Activated CD8-positive, alpha-beta memory T cell treated with anti-CD3 and anti-CD28 coated beads, Interleukin-2, amount 50 U/mL, for 48 hours (primary cell): Measurements from ENCODE around the gene GALNT15.
A peak's percentile ranks its signal among the peaks of the same experiment; 100 is the strongest.

Experiments used
- DNase-seq: peaks from one replicate; pipeline ENCODE4 v3.0.0-alpha.2; 2020

GALNT15 gene

DNA sequence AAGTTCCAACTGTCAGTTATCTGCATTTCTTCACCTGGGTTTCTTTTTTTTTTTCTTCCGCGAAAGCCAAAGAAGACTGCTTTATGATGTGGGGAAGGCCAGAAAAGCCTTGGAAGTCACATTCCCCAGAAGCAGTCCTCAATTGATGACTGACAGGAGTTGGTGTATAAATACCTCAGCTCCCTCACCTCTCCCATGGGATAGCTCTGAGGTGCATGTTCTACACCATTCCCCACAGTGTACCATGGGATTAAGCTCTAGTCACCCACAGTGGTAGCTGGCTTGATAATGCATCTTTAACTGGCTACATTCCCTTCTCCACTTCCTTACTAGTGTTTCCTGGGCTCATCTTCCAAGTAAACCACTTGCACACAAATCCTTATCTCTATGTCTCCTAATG lies 59.8 kb downstream of the GALNT15 start:
- no peak for DNase-seq

DNA sequence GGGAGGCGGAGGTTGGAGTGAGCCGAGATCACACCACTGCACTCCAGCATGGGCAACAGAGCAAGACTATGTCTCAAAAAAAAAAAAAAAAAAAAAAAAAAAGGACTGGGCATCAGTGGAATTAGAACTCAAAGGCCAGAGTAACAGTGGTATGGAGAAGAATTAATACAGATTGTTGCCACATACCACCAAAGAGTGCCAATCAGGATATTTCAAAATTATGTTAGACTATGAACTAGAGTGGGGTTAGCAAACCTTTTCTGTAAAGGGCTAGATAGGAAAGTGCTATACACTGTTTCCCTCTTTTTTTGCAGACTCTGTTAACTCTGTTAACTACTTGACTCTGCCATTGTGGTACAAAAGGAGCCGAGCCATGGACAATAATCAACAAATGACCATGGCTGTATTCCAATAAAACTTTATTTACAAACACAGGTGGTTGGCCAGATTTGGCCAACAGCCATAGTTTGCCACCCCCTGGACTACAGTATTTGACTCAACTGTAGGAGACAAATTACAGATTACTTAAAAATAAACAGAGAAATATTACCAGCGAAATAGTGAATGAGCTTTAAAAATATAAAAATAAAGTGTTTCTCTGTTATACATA lies 61.7 kb downstream of the GALNT15 start:
- no peak for DNase-seq

DNA sequence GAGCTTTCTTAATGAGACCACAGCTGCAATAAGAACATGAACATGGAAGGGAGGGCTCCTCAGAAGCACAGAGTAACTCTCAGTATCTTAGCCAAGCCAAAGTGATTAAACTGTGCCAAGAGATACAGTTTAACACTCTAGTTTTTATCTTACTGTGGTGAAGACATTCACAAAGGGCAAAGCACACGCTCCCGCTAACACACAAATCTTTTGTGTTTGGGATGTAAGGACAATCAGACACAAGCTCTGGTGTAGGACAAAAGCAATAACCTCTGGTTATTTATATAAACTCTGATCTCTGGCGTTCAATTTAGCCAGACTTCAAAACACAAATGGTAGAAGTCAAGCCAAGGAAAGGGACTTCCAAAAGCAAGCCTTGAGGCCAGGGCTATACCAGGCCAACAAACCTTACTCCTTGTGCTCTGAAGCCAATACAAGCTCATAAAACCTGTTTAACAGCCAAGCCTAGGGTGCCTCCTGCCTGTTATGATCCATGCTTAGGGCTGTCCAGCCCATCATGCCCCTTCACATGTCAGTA lies 62.4 kb downstream of the GALNT15 start:
- no peak for DNase-seq

DNA sequence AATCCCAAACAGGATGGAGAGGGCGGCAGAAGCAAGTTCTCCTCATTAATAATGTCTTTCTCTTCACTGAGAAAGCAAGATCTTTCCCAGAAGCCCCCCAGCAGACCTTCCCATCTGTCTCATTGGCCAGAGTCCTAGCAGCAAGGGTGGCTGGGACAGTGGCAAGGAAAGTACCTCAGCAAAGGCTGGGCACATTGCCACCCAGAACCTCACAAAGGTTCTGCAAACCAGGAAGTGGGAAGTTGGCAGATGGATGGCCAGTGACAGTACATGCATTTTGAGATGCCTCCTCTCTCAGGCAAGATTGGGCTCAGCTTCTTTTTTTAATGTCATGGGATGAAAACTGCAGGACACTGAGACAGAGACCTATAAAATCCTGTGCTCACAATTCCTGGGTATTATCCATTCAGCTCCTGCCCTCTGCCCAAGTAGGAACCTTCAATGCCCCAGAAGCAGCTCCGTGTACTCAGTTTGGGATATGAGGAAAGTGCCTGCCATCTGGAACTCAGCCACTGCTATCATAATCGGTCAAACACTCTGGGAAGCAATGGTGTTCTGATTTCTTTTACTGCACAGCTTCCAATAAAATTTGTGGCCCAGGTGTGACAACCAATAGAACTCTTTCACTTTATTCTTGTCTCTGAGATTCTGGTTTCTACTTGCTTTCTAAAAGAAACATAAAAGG lies 64.7 kb downstream of the GALNT15 start:
- no peak for DNase-seq

DNA sequence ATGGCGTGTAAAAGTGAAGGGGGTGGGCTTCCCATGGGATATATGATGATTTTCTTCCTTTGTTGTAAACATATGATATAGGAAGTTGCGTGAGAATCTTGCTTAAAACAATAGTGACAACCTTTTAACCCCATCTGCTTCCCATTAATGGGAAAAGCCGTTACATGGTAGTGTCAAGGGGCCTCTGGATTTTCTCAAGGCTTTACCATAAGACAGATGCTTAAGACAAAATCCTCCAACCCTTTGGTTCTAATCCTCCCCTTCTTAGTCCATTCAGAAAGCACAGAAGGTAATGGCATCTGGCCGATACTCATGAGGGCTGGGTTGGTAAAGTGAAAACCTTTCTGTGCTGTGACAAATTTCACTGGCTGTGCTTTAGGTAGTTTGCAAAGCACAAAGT lies 65.3 kb downstream of the GALNT15 start:
- DNase-seq = no peak

DNA sequence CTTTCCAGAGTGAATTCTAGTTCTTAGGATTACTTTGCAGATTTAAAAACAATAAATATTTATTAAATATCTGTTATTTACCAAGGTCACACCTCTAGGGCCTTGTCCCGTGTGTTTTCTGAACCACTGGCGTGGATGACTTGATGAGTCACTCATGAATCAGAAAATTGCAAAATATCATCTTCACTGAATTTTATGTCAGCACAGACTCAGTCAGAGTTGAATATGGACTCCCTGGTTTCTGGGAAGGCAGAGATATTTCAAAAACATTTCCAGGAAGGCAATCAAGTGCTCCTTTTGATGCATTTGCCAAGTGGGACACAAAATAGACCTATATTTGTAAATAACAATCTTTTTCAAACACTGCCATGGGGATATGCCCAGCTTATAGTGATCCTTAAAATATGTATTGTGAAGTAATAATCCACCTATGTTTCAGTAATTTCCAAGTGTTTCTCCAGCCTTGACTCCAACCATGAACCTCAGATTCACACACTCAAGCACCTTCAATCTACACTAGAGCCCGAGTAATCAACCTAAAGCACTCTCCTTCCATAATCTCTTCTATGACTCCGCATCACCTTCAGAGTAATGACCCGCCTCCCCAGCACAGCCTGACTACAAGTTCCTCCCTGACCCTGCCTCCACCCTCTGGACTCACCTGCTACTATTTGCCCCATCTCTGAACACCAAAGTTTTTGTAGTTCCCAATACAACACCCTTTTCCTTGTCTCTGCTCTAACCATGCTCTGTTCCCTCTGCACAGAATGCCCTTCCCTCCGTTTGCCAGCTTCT lies 65.9 kb downstream of the GALNT15 start:
- DNase-seq = no peak

DNA sequence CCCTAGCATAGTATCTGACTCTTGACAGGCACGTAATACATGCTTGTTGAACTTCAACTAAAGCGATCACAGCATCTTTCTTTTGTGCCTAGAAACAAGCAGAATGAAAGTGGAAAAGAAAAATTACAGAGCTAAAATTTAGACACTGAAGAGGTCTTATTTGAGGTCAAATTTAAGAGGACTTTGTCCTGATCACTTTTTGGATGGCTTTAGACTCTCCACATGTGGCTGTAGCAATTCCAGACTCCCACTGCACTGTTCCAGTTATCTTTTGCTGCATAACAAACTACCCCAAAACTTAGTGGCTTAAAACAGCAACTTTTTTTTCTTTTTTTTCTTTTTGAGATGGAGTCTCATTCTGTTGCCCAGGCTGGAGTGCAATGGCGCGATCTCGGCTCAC lies 66.7 kb downstream of the GALNT15 start:
- no peak for DNase-seq

DNA sequence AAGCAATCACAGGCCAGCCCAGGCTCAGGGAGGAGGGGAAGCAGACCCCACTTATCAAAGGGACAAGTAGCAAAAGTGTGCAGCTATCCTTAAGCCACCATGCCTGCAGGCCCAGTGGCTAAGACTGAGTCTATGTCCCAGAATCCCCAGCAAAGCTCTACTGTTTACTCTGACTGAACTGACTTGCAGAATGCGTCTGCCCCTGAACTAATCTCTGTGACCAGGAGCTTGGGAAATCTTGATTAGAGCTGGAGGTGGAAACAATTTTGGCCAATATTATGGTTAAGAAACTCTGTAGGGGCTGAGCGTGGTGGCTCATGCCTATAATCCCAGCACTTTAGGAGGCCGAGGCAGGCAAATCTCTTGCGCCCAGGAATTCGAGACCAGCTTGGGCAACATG lies 67.7 kb downstream of the GALNT15 start:
- no peak for DNase-seq

DNA sequence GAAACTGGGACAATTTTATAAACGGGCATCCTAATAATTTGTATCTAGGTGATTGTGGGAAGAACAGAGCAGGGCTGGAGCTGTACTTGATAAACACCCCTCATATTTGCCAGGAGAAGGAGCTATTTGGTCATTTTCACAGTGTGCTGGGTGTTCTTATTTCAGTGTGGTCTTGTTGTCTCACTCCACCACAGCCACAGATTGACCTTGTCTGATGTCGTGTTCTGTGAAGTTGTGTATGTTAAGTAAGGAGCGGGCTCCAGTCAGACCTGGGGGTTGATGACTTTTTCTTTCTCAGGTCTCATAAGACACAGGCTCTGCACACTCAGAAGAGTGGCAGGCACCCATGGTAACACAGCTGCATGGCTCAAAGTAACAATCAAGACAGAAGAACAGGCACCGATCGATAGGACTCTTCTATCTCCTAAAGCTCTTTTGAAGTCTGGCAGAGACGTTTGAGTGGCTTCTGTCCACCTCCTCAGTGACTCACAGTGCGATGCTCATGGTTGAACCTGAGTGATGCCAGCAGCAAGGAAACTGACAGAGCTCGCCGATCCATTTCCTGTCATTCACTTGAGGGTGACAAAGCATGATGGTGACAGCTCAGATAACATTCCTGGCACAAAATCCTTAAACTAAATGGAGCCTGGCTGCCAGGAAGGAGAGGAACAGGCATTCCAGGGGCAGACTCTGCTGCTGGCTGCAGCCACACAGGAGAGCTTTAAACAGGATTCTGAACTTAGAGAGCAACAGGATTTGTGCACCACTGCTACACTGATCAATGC lies 69.4 kb downstream of the GALNT15 start:
- DNase-seq = no peak

DNA sequence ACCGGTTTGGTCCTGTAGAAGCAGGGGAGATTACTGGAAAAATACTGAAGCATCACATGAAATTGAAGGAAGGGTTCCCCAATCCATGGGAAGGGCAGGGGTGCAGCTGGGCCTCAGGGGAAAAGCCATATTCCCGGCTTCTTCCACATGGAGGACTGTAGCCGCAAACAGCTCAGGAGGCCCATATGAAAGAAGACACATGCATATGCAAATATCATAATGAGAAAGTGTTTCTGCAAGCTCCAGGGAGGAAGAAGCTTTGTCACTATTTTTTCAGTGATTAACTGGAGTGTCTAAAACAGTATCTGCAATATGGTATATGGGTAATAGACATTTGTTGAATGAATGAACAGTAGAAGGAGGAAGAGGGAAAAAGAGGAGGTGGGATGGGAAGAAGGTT lies 71.1 kb downstream of the GALNT15 start:
- no peak for DNase-seq

DNA sequence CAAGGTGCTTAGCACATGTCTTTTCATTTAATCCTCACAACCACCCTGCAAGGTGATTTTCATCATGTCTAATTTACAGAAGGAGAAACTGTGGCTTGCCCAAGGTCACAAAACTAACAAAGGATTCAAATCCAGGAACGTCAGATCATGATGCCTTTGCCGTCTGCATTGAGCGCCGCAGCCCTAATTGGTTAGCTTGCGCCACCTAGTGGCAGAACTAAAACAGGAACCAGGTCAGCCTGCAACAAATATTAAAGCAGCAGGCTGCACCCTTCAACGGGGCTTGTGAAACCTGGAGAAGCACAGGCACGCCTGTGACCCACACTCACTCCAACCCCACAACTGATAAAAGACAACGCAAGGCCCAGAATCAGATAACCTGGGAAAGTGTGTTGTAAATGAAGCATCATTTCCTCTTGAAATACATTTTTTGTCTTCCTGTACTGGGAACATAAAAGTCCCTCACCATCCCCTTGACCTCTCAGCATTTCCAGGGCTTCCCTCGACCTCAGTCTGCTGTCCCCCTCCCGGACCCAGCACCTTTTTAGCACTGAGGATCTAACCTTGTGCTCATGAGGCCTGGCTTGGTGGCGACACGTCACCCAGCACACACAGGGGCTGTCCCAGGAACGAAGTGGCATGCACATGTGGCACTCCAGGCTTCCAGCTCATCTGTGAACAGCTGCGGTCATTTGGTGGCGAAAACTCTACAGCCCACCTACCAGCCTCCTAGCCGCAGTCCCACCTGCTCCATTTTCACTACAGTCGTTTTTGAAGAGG lies 73.0 kb downstream of the GALNT15 start:
- peak; percentile 86 for DNase-seq

DNA sequence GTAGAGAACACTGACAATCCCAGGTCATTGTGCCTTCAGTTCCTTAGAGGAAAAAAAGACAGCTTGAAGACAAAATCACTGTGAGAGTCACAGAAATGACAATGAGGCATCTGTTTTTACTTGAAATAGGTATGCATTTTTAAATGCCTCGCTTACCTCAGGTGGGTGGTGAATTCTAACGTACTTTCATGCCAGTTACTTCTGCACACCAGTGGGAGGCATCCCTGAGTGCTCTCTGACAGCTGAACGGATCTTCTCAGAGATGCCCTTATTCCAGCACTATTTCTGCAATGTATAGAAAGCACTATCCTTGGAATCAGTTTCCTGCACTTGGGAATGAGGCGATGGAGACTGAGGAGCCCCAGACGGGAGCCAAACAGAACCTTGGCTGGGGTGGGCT lies 74.1 kb downstream of the GALNT15 start:
- DNase-seq = no peak

DNA sequence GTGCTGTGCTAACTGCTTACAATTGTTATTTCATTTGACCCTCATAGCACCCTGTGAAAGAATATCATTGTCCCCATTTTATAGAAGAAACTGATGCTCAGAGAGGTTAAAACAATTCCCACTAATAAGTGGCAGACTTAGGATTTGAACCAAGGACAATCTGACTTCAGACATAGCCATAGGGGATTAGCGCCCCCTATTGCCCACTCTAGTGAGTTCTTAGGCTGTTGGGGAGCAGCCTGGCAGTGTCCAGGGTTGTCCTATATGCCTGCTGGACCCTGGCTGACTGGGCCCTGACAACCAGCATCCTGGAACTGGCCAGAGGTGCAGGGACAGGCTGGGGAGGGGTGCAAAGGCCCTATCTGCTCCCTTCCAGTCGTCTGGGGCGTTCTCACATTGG lies 74.9 kb downstream of the GALNT15 start:
- DNase-seq = no peak

DNA sequence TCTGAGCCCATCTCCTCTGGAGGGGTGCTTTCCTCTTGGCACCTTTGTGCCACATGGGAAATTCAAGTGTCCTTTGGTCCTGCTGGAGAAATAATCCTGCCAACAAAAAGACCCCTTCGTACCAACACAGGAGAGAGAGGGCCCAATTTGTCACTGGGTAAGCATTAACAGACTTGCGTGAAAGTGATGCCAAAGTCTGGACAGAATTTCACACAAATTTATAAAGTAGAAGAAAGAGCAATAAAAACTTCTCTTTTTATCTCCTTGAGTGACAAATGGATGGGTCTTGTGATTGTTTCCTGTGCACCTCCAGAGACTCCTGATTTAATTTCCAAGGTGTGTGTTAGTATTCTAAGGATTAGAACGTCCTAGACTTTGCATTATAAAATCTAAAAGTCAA lies 75.4 kb downstream of the GALNT15 start:
- no peak for DNase-seq

DNA sequence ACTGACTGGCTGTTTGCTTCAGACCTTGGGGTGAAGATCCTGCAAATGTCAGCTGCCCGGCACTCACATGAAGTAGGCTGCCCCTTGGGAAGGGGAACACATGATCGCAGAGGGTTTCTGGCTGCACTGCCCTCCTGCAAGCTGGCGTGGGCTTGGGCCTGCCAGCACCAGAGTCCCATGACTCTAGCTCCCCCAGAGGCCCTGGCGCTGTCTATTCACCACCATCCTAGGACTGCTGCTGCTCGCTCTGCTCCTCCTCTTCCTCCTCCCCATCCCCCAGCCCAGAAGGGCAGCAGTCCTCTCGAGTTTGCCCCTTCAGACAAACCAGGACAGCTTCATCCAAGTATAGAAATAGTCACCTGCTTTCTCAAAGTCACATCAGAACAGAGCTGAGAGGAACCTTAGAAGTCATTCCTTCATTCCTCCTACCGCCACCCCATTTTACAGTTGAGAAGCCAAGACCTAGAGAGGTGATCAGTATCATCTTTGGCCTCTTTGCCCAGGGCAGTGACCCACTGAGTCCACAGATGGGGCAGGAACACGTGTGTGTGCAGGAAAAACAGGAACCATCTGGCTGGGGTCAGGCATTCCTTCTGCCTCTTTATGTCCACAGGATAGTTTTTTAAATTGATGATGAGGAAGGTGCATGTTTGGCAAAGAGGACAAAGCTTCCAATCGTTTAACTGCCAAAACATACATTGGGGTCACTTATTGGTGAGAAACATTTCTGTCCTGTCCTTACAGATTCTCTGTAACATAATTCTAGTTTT lies 77.0 kb downstream of the GALNT15 start:
- no peak for DNase-seq

DNA sequence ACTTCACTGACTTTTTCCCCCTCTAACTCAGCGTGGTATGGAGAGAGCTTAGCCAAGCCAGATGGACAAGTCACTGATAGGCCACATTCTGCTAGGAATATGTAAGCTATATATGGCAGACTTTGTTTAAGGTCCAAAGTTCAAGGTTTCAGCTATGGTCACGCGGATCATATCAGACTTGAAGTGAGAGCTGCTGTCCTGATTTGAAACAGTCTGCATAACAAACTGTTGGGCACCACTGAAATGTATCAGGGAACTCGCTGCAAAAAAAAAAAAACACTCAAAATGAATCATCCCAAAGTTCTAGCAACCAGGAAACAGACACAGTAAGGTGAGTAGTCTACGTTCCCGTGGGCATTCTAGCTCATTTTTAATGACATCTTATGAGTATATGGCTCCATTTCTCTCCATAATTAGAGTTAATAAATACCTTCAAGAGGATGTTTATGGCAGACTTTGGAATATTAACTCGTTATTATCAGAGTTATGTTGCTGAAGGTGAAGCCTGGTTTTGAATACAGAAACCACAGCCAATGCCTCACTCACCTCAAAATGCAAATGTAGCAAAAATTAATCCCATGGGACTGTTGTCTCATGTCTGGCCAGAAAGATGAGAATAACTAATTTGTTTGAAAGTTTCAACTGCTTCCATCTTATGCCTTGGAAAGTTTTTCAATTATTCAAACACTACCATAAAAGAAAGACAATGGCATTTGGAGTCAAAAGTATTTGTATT lies 77.9 kb downstream of the GALNT15 start:
- no peak for DNase-seq

DNA sequence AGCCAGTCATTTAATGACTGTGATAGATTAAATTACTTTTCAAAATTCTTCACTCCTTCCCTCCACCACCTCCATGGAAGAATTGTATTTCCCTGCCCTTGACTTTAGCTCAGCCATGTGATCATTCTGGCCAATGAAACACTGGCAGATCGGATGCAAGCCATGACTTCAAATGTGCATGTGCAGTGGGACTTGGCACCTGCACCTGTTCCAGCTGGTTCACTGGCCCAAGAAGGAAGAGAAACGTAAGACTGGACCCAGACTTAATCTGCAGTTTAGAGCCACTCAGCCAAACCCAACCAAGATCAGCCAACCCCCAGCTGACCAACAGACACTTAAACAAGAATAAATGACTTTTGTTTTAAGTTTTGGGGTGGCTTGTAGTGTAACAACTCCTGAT lies 78.5 kb downstream of the GALNT15 start:
- no peak for DNase-seq

DNA sequence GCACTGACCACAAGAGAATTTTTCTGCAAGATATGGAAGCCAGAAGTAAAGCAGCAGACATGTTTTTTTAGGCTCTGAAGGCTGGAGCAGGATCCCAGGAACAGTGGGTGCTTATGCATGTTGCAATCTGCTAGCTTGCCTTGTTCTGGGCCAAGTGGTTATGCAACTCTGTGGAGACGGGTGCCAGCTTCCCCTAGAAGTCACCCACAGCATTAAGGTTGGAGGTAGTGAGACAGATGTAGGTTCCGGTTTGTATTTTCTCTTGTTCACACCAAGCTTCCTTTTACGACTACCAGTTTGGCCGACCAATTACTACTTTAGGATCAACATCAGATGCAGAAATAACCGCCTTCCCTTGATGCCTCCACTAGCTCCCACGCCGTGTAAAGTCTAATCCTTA lies 79.1 kb downstream of the GALNT15 start:
- no peak for DNase-seq

DNA sequence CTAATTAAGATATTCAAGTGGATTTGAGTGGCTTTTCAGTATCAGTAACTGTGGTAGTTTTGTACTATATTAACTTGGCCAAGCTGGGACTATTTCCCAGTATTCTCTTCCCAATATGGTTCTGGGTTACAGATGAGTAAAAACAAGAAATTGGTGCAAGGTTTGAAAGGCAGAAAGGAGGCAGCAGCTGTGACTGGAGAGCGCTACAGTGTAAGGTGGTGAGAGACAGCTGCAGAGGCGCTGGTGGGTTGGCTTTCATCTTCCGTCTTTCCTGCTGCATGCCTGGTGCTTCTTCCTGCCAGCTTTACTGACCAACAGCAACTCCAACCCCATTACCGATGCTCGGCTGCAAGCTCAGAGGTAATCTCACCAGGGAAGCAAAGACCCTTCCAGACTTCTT lies 80.4 kb downstream of the GALNT15 start:
- no peak for DNase-seq

DNA sequence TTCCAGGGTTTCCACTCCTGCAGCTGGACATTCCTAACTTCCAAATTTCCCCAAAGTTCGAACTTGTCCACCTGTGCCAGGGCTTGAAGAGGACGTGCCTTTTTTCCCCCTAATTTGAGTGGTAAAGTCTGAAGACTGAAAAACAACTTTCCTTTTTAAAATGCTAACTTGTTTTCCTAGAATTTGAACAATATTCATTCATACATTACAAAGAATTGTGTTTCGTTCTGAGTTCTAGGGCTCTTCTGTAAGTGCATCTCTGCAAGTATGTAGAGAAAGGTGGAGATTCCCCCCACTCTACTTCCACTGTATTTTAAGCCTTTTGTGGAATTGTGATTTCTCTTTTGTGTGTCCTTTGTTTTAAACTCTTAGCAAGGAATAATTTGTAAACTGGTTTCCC lies 80.8 kb downstream of the GALNT15 start:
- no peak for DNase-seq

DNA sequence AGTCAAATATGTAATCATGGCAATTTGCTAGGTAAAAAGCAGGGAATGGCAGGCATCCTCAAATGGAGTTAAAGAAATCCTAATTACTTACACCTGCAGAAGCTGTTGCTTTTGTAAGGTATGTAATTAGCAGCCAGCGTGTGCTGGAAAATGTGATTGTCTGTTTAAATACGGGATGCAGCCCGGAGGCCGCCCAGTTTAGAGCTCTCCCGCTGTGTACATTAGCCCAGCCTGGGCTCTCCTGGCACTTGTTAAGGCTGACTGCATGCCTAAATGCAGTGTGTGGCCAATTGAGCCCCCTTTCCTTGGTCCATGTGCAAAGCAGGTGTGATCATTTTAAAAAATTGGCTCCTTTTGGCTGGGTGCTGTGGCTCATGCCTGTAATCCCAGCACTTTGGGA lies 81.2 kb downstream of the GALNT15 start:
- no peak for DNase-seq
